ENCODE data around the gene CHAT. TPM values are rescaled to one million over a fixed set of nuclear protein-coding genes. Genes with fewer than 3 reads are reported as not detected.

CHAT gene
- total RNA-seq, 1 experiment from 2014 or later: not detected

GRCh38 chr10:49569031-49569631 lies 44.7 kb upstream of the CHAT start:
- ChIA-PET CTCF (interaction anchor here (0.6 to 6.3 kb wide), 4 partner anchors 18 to 30 kb away, joined by 4 to 52 read pairs (median 12); partner anchors contain the start of gene ERCC6), POLR2A (interaction anchor here (0.9 to 12.5 kb wide), 16 partner anchors 8 to 1053 kb away, joined by 3 to 205 read pairs (median 4); partner anchors contain the start of gene ERCC6)
- peak overlapping the region; percentile 65 for H3K4me3 Mint-ChIP-seq (ENCODE audit: unreplicated experiment)
- intact Hi-C loops (cut with micrococcal nuclease): loop anchor here (2.0 kb wide), 1 partner anchor 16 kb away; no protein-coding TSS in a partner anchor
- H3K27me3 Mint-ChIP-seq (ENCODE audit: insufficient read depth, unreplicated experiment): no peaks in the 10 kb centered on the region
- H3K4me1 Mint-ChIP-seq (ENCODE audit: insufficient read depth, unreplicated experiment): peaks cover 57% of the 10 kb centered on the region
- peak; percentile 55 for DNase-seq (ENCODE audit: unreplicated experiment)
- no TSS peak for BruUV-seq (replicated peaks)
- H3K27ac Mint-ChIP-seq (ENCODE audit: low read depth, unreplicated experiment): peak overlapping the region; percentile 88
- H3K36me3 Mint-ChIP-seq (ENCODE audit: insufficient read depth, unreplicated experiment): no peaks in the 10 kb centered on the region
- no peaks in the 10 kb centered on the region for H3K9me3 Mint-ChIP-seq (ENCODE audit: unreplicated experiment)
- TF ChIP-seq, protein P1, sequence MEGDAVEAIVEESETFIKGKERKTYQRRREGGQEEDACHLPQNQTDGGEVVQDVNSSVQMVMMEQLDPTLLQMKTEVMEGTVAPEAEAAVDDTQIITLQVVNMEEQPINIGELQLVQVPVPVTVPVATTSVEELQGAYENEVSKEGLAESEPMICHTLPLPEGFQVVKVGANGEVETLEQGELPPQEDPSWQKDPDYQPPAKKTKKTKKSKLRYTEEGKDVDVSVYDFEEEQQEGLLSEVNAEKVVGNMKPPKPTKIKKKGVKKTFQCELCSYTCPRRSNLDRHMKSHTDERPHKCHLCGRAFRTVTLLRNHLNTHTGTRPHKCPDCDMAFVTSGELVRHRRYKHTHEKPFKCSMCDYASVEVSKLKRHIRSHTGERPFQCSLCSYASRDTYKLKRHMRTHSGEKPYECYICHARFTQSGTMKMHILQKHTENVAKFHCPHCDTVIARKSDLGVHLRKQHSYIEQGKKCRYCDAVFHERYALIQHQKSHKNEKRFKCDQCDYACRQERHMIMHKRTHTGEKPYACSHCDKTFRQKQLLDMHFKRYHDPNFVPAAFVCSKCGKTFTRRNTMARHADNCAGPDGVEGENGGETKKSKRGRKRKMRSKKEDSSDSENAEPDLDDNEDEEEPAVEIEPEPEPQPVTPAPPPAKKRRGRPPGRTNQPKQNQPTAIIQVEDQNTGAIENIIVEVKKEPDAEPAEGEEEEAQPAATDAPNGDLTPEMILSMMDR (IDR thresholded peaks at IDR 0.05; ENCODE audit: unreplicated experiment): no peak

- DNase-seq (ENCODE audit: unreplicated experiment): no peak
- no TSS peak for BruUV-seq (replicated peaks)
- intact Hi-C loops (cut with micrococcal nuclease): no loop called here
- Mint-ChIP-seq H3K27me3 (ENCODE audit: insufficient read depth, unreplicated experiment) (no peaks in the 10 kb centered on the region), H3K27ac (ENCODE audit: low read depth, unreplicated experiment) (no peak overlapping the region), H3K4me1 (ENCODE audit: insufficient read depth, unreplicated experiment) (peaks cover 56% of the 10 kb centered on the region), H3K4me3 (ENCODE audit: unreplicated experiment) (no peak overlapping the region), H3K36me3 (ENCODE audit: insufficient read depth, unreplicated experiment) (no peaks in the 10 kb centered on the region), H3K9me3 (ENCODE audit: unreplicated experiment) (no peaks in the 10 kb centered on the region)
- CTCF ChIA-PET: interaction anchor here (1.5 kb wide), 1 partner anchor 21 kb away, joined by 8 read pairs; no protein-coding TSS in a partner anchor
- POLR2A ChIA-PET: interaction anchor here (0.7 to 12.5 kb wide), 2 partner anchors 18 to 30 kb away, joined by 3 to 205 read pairs; no protein-coding TSS in a partner anchor
- TF ChIP-seq, protein P1 (IDR thresholded peaks at IDR 0.05; ENCODE audit: unreplicated experiment): no peak
These were observed 42.4 kb upstream of the CHAT start for GRCh38 chr10:49571388-49571787.

- peaks cover 53% of the 10 kb centered on the region for H3K4me1 Mint-ChIP-seq (ENCODE audit: insufficient read depth, unreplicated experiment)
- intact Hi-C loops (cut with micrococcal nuclease): no loop called here
- CTCF ChIA-PET: interaction anchor here (1.5 kb wide), 1 partner anchor 20 kb away, joined by 8 read pairs; no protein-coding TSS in a partner anchor
These were observed 41.2 kb upstream of the CHAT start for GRCh38 chr10:49572594-49573114.

More at GRCh38 chr10:49572594-49573114, 41.2 kb upstream of the CHAT start:
- Mint-ChIP-seq H3K27ac (ENCODE audit: low read depth, unreplicated experiment) (peak overlapping the region; percentile 32), H3K27me3 (ENCODE audit: insufficient read depth, unreplicated experiment) (no peaks in the 10 kb centered on the region), H3K9me3 (ENCODE audit: unreplicated experiment) (no peaks in the 10 kb centered on the region), H3K4me3 (ENCODE audit: unreplicated experiment) (no peak overlapping the region), H3K36me3 (ENCODE audit: insufficient read depth, unreplicated experiment) (no peaks in the 10 kb centered on the region)
- TF ChIP-seq, protein P1 (IDR thresholded peaks at IDR 0.05; ENCODE audit: unreplicated experiment): no peak
- no peak for DNase-seq (ENCODE audit: unreplicated experiment)
- POLR2A ChIA-PET: interaction anchor here (12.5 kb wide), 1 partner anchor 19 kb away, joined by 205 read pairs; no protein-coding TSS in a partner anchor
- no TSS peak for BruUV-seq (replicated peaks)

Measured in MCF 10A (cell line).